Measurements from ENCODE around the gene PCDH15.

PCDH15 gene

GRCh38 chr10:53841483-53842145 is 959.4 kb downstream of the PCDH15 start:
- H3K36me3 ChIP-seq (ENCODE audit: insufficient read depth, low read length): no peaks in the 10 kb centered on the region
- no peaks in the 10 kb centered on the region for H3K9me3 ChIP-seq (replicated peaks; ENCODE audit: low read length)
- H3K27me3 ChIP-seq (ENCODE audit: control insufficient read depth, insufficient read depth, low read length): no peaks in the 10 kb centered on the region
- H3K9ac ChIP-seq (ENCODE audit: low read depth, low read length): no peak overlapping the region
- H3K4me2 ChIP-seq (ENCODE audit: low read length): no peak overlapping the region
- no peak overlapping the region for H3K4me3 ChIP-seq (ENCODE audit: low read length)
- no peaks in the 10 kb centered on the region for H3K4me1 ChIP-seq (ENCODE audit: control insufficient read depth, insufficient read depth, low read length)

- H3K9ac ChIP-seq (ENCODE audit: low read depth, low read length): no peak overlapping the region
- no peaks in the 10 kb centered on the region for H3K9me3 ChIP-seq (replicated peaks; ENCODE audit: low read length)
- no peak overlapping the region for H3K4me3 ChIP-seq (ENCODE audit: low read length)
- no peaks in the 10 kb centered on the region for H3K4me1 ChIP-seq (ENCODE audit: control insufficient read depth, insufficient read depth, low read length)
- no peaks in the 10 kb centered on the region for H3K27me3 ChIP-seq (ENCODE audit: control insufficient read depth, insufficient read depth, low read length)
- H3K4me2 ChIP-seq (ENCODE audit: low read length): no peak overlapping the region
- H3K36me3 ChIP-seq (ENCODE audit: insufficient read depth, low read length): no peaks in the 10 kb centered on the region
Observed at GRCh38 chr10:53840653-53841052, 960.4 kb downstream of the PCDH15 start.

DNA sequence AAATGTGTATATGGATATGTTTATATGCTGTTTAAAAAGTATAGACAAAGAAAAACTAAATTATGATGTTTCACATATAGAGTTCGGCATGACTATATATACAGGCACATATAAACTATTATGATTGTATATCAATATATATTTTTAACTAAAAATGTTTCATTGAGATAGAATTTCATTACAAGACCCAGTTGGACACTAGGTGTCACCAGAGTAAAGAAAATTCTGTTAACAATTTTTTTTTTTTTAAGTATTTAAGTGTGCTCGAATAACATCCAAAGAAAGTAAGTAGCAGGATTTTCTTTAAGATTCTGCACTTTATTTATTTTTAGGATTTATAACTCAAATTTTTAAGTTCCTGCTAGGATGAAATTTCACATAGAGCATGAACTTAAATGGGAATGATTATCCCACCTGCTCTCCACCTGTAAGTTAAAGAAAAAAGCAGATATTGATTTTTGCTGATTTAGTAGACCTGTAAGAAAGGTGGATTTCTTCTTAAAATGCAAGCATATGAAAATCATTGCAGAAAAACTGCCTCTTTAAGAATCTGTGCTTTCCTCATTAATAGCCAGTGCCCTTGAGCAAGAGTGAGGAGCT is 961.5 kb downstream of the PCDH15 start:
- H3K4me2 ChIP-seq (ENCODE audit: low read length): no peak overlapping the region

GRCh38 chr10:53836638-53837037 is 964.4 kb downstream of the PCDH15 start:
- Histone ChIP-seq H3K4me1 (ENCODE audit: control insufficient read depth, insufficient read depth, low read length) (no peaks in the 10 kb centered on the region), H3K9ac (ENCODE audit: low read depth, low read length) (no peak overlapping the region), H3K4me3 (ENCODE audit: low read length) (no peak overlapping the region), H3K4me2 (ENCODE audit: low read length) (no peak overlapping the region), H3K27me3 (ENCODE audit: control insufficient read depth, insufficient read depth, low read length) (no peaks in the 10 kb centered on the region), H3K9me3 (replicated peaks; ENCODE audit: low read length) (no peaks in the 10 kb centered on the region), H3K36me3 (ENCODE audit: insufficient read depth, low read length) (no peaks in the 10 kb centered on the region)

More for the DNA sequence above, 961.5 kb downstream of the PCDH15 start:
- H3K36me3 ChIP-seq (ENCODE audit: insufficient read depth, low read length): no peaks in the 10 kb centered on the region
- H3K9me3 ChIP-seq (replicated peaks; ENCODE audit: low read length): no peaks in the 10 kb centered on the region
- H3K4me3 ChIP-seq (ENCODE audit: low read length): no peak overlapping the region
- H3K4me1 ChIP-seq (ENCODE audit: control insufficient read depth, insufficient read depth, low read length): no peaks in the 10 kb centered on the region
- H3K9ac ChIP-seq (ENCODE audit: low read depth, low read length): no peak overlapping the region
- H3K27me3 ChIP-seq (ENCODE audit: control insufficient read depth, insufficient read depth, low read length): no peaks in the 10 kb centered on the region

- H3K27me3 ChIP-seq (ENCODE audit: control insufficient read depth, insufficient read depth, low read length): no peaks in the 10 kb centered on the region
- no peaks in the 10 kb centered on the region for H3K4me1 ChIP-seq (ENCODE audit: control insufficient read depth, insufficient read depth, low read length)
- no peak overlapping the region for H3K9ac ChIP-seq (ENCODE audit: low read depth, low read length)
- no peak overlapping the region for H3K4me2 ChIP-seq (ENCODE audit: low read length)
- no peak overlapping the region for H3K4me3 ChIP-seq (ENCODE audit: low read length)
- H3K9me3 ChIP-seq (replicated peaks; ENCODE audit: low read length): no peaks in the 10 kb centered on the region
- H3K36me3 ChIP-seq (ENCODE audit: insufficient read depth, low read length): no peaks in the 10 kb centered on the region
Observed at GRCh38 chr10:53833908-53834307, 967.1 kb downstream of the PCDH15 start.

DNA sequence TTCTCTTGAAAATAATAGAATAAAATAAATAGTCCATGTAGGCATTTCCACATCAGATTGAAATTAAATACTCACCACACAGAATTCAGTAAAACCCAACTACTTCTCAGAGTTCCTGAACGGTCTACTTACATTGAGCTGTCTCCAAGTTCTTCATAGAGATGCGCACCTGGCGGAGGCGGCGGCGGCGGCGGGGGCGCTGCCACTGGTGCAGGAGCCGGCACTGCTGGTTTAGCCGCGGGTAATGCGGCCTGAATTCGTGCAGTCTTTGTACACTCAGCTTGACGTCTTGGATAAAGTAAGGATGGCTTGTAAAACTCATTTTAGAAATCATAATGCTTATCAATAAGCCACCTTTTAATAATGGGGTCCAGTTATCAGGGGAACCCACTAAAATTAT is 973.8 kb downstream of the PCDH15 start:
- H3K36me3 ChIP-seq (ENCODE audit: insufficient read depth, low read length): no peaks in the 10 kb centered on the region
- no peaks in the 10 kb centered on the region for H3K4me1 ChIP-seq (ENCODE audit: control insufficient read depth, insufficient read depth, low read length)
- no peak overlapping the region for H3K4me3 ChIP-seq (ENCODE audit: low read length)
- no peak overlapping the region for H3K4me2 ChIP-seq (ENCODE audit: low read length)
- no peaks in the 10 kb centered on the region for H3K9me3 ChIP-seq (replicated peaks; ENCODE audit: low read length)
- no peak overlapping the region for H3K9ac ChIP-seq (ENCODE audit: low read depth, low read length)
- H3K27me3 ChIP-seq (ENCODE audit: control insufficient read depth, insufficient read depth, low read length): no peaks in the 10 kb centered on the region

GRCh38 chr10:53808677-53809372 is 992.2 kb downstream of the PCDH15 start:
- H3K4me2 ChIP-seq (ENCODE audit: low read length): no peak overlapping the region
- no peaks in the 10 kb centered on the region for H3K27me3 ChIP-seq (ENCODE audit: control insufficient read depth, insufficient read depth, low read length)
- H3K4me3 ChIP-seq (ENCODE audit: low read length): no peak overlapping the region
- no peaks in the 10 kb centered on the region for H3K4me1 ChIP-seq (ENCODE audit: control insufficient read depth, insufficient read depth, low read length)
- H3K9me3 ChIP-seq (replicated peaks; ENCODE audit: low read length): peaks cover 4% of the 10 kb centered on the region
- H3K9ac ChIP-seq (ENCODE audit: low read depth, low read length): no peak overlapping the region
- H3K36me3 ChIP-seq (ENCODE audit: insufficient read depth, low read length): no peaks in the 10 kb centered on the region

GRCh38 chr10:53786236-53786900 is 1014.7 kb downstream of the PCDH15 start:
- Histone ChIP-seq H3K4me1 (ENCODE audit: control insufficient read depth, insufficient read depth, low read length) (no peaks in the 10 kb centered on the region), H3K4me2 (ENCODE audit: low read length) (no peak overlapping the region), H3K9me3 (replicated peaks; ENCODE audit: low read length) (peaks cover 10% of the 10 kb centered on the region), H3K27me3 (ENCODE audit: control insufficient read depth, insufficient read depth, low read length) (no peaks in the 10 kb centered on the region), H3K9ac (ENCODE audit: low read depth, low read length) (no peak overlapping the region), H3K4me3 (ENCODE audit: low read length) (no peak overlapping the region), H3K36me3 (ENCODE audit: insufficient read depth, low read length) (no peaks in the 10 kb centered on the region)

- no peaks in the 10 kb centered on the region for H3K36me3 ChIP-seq (ENCODE audit: insufficient read depth, low read length)
- no peaks in the 10 kb centered on the region for H3K4me1 ChIP-seq (ENCODE audit: control insufficient read depth, insufficient read depth, low read length)
- no peak overlapping the region for H3K4me3 ChIP-seq (ENCODE audit: low read length)
- no peak overlapping the region for H3K9ac ChIP-seq (ENCODE audit: low read depth, low read length)
- H3K9me3 ChIP-seq (replicated peaks; ENCODE audit: low read length): peaks cover 6% of the 10 kb centered on the region
- no peak overlapping the region for H3K4me2 ChIP-seq (ENCODE audit: low read length)
- no peaks in the 10 kb centered on the region for H3K27me3 ChIP-seq (ENCODE audit: control insufficient read depth, insufficient read depth, low read length)
Observed at GRCh38 chr10:53771701-53772100, 1029.3 kb downstream of the PCDH15 start.

- no peaks in the 10 kb centered on the region for H3K36me3 ChIP-seq (ENCODE audit: insufficient read depth, low read length)
- no peak overlapping the region for H3K4me2 ChIP-seq (ENCODE audit: low read length)
- H3K27me3 ChIP-seq (ENCODE audit: control insufficient read depth, insufficient read depth, low read length): no peaks in the 10 kb centered on the region
- H3K4me3 ChIP-seq (ENCODE audit: low read length): no peak overlapping the region
- no peaks in the 10 kb centered on the region for H3K4me1 ChIP-seq (ENCODE audit: control insufficient read depth, insufficient read depth, low read length)
- peaks cover 5% of the 10 kb centered on the region for H3K9me3 ChIP-seq (replicated peaks; ENCODE audit: low read length)
- H3K9ac ChIP-seq (ENCODE audit: low read depth, low read length): no peak overlapping the region
Observed at GRCh38 chr10:53770903-53771302, 1030.1 kb downstream of the PCDH15 start.

- Histone ChIP-seq H3K36me3 (ENCODE audit: insufficient read depth, low read length) (no peaks in the 10 kb centered on the region), H3K9me3 (replicated peaks; ENCODE audit: low read length) (peaks cover 6% of the 10 kb centered on the region), H3K4me3 (ENCODE audit: low read length) (no peak overlapping the region), H3K9ac (ENCODE audit: low read depth, low read length) (no peak overlapping the region), H3K27me3 (ENCODE audit: control insufficient read depth, insufficient read depth, low read length) (no peaks in the 10 kb centered on the region), H3K4me2 (ENCODE audit: low read length) (no peak overlapping the region), H3K4me1 (ENCODE audit: control insufficient read depth, insufficient read depth, low read length) (no peaks in the 10 kb centered on the region)
Observed at GRCh38 chr10:53765311-53765710, 1035.7 kb downstream of the PCDH15 start.

All from skeletal muscle satellite cell (primary cell).